ENCODE results near the gene EFR3B. TPM values are rescaled to one million over a fixed set of nuclear protein-coding genes. Genes with fewer than 3 reads are reported as not detected.

Gene EFR3B
- total RNA-seq, 1 donor from 2014 or later: 17.2 TPM

GRCh38 chr2:25197336-25198208 lies 155.7 kb downstream of the EFR3B start:
- Mint-ChIP-seq H3K9me3 (no peaks in the 10 kb centered on the region), H3K36me3 (no peaks in the 10 kb centered on the region), H3K27ac (peak overlapping the region; percentile 40), H3K4me3 (peak overlapping the region; percentile 14), H3K27me3 (ENCODE audit: insufficient read depth, low read depth) (peaks cover 15% of the 10 kb centered on the region), H3K4me1 (peaks cover 40% of the 10 kb centered on the region)
- Histone ChIP-seq H3K79me2 (ENCODE audit: low read depth) (no peaks in the 10 kb centered on the region), H3F3A (ENCODE audit: low read depth) (peaks cover 10% of the 10 kb centered on the region), H3K4me1 (peaks cover 7% of the 10 kb centered on the region), H3K36me3 (no peaks in the 10 kb centered on the region), H3K27ac (no peak overlapping the region), H3K9me3 (ENCODE audit: low read depth) (no peaks in the 10 kb centered on the region), H4K20me1 (ENCODE audit: low read depth) (no peaks in the 10 kb centered on the region), H3K4me2 (peak overlapping the region; percentile 31), H2AFZ (replicated peaks) (peak overlapping the region; percentile 82), H3K27me3 (no peaks in the 10 kb centered on the region), H3K9ac (no peak overlapping the region), H3K4me3 (no peak overlapping the region)
- no peak for TF ChIP-seq EZH2 (IDR thresholded peaks at IDR 0.05)
- TF ChIP-seq, protein P1, sequence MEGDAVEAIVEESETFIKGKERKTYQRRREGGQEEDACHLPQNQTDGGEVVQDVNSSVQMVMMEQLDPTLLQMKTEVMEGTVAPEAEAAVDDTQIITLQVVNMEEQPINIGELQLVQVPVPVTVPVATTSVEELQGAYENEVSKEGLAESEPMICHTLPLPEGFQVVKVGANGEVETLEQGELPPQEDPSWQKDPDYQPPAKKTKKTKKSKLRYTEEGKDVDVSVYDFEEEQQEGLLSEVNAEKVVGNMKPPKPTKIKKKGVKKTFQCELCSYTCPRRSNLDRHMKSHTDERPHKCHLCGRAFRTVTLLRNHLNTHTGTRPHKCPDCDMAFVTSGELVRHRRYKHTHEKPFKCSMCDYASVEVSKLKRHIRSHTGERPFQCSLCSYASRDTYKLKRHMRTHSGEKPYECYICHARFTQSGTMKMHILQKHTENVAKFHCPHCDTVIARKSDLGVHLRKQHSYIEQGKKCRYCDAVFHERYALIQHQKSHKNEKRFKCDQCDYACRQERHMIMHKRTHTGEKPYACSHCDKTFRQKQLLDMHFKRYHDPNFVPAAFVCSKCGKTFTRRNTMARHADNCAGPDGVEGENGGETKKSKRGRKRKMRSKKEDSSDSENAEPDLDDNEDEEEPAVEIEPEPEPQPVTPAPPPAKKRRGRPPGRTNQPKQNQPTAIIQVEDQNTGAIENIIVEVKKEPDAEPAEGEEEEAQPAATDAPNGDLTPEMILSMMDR (IDR thresholded peaks at IDR 0.05): no peak
- no peak for TF ChIP-seq EZH2phosphoT487 (IDR thresholded peaks at IDR 0.05)
- no peak for DNase-seq (ENCODE audit: low spot score)

GRCh38 chr2:25198209-25198525 lies 156.3 kb downstream of the EFR3B start:
- Mint-ChIP-seq H3K27ac (no peak overlapping the region), H3K36me3 (no peaks in the 10 kb centered on the region), H3K4me1 (peaks cover 36% of the 10 kb centered on the region), H3K4me3 (no peak overlapping the region), H3K27me3 (ENCODE audit: insufficient read depth, low read depth) (peaks cover 13% of the 10 kb centered on the region), H3K9me3 (no peaks in the 10 kb centered on the region)
- Histone ChIP-seq H3K36me3 (no peaks in the 10 kb centered on the region), H3K4me2 (peak overlapping the region; percentile 31), H3K9ac (no peak overlapping the region), H3F3A (ENCODE audit: low read depth) (peaks cover 10% of the 10 kb centered on the region), H3K4me1 (peaks cover 7% of the 10 kb centered on the region), H2AFZ (replicated peaks) (peak overlapping the region; percentile 82), H3K79me2 (ENCODE audit: low read depth) (no peaks in the 10 kb centered on the region), H3K4me3 (no peak overlapping the region), H4K20me1 (ENCODE audit: low read depth) (no peaks in the 10 kb centered on the region), H3K27me3 (no peaks in the 10 kb centered on the region), H3K27ac (no peak overlapping the region), H3K9me3 (ENCODE audit: low read depth) (no peaks in the 10 kb centered on the region)
- TF ChIP-seq EZH2 (IDR thresholded peaks at IDR 0.05) (no peak), EZH2phosphoT487 (IDR thresholded peaks at IDR 0.05) (no peak)
- TF ChIP-seq, protein P1 (IDR thresholded peaks at IDR 0.05): no peak
- DNase-seq (ENCODE audit: low spot score): no peak

DNA sequence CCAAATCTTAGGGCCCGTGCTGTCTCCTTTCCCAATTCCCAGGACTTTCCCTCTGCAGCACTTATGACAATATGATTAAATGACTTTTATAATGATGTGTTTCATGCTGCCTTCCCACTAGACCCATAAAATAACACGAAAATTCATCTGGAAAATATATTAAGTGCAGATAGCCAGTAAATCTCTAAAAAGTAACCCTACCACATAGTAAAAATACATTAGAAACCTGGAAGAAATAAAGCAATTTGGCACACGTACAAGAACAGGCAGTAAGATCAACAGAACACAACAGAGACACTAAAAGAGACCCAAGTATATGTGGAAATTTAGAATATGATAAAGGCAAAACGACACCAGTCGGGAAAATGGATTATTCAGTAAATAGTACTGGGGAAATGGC lies 156.7 kb downstream of the EFR3B start:
- no peaks in the 10 kb centered on the region for H3K36me3 Mint-ChIP-seq
- H3K9ac ChIP-seq: no peak overlapping the region
- H3K4me1 Mint-ChIP-seq: peaks cover 34% of the 10 kb centered on the region

More for the DNA sequence above, 156.7 kb downstream of the EFR3B start:
- H3K4me2 ChIP-seq: no peak overlapping the region
- H3K9me3 ChIP-seq (ENCODE audit: low read depth): no peaks in the 10 kb centered on the region
- H3K36me3 ChIP-seq: no peaks in the 10 kb centered on the region
- H3K27ac Mint-ChIP-seq: no peak overlapping the region
- H3K27ac ChIP-seq: no peak overlapping the region
- H3K79me2 ChIP-seq (ENCODE audit: low read depth): no peaks in the 10 kb centered on the region
- no peak for TF ChIP-seq EZH2phosphoT487 (IDR thresholded peaks at IDR 0.05)
- TF ChIP-seq, protein P1 (IDR thresholded peaks at IDR 0.05): no peak
- TF ChIP-seq EZH2 (IDR thresholded peaks at IDR 0.05): no peak
- no peak for DNase-seq (ENCODE audit: low spot score)
- H3K27me3 ChIP-seq: no peaks in the 10 kb centered on the region
- H3K4me1 ChIP-seq: peaks cover 7% of the 10 kb centered on the region
- H3F3A ChIP-seq (ENCODE audit: low read depth): peaks cover 10% of the 10 kb centered on the region
- H2AFZ ChIP-seq (replicated peaks): no peak overlapping the region
- H3K27me3 Mint-ChIP-seq (ENCODE audit: insufficient read depth, low read depth): peaks cover 11% of the 10 kb centered on the region
- no peak overlapping the region for H3K4me3 Mint-ChIP-seq
- no peaks in the 10 kb centered on the region for H4K20me1 ChIP-seq (ENCODE audit: low read depth)
- H3K4me3 ChIP-seq: no peak overlapping the region
- no peaks in the 10 kb centered on the region for H3K9me3 Mint-ChIP-seq

Data from neural progenitor cell (in vitro differentiated cells).